GM19099 (cell line): ENCODE measurements around the gene DEFB112.

ENCODE experiments used
- POLR2A ChIP-seq: IDR thresholded peaks from 3 replicates; pipeline ENCODE4 v1.6.1; 2011; ENCODE audit warnings: low read depth; ENCODE audit not compliant: insufficient read length; ENCODE audit errors: extremely low read depth

DEFB112 gene

DNA sequence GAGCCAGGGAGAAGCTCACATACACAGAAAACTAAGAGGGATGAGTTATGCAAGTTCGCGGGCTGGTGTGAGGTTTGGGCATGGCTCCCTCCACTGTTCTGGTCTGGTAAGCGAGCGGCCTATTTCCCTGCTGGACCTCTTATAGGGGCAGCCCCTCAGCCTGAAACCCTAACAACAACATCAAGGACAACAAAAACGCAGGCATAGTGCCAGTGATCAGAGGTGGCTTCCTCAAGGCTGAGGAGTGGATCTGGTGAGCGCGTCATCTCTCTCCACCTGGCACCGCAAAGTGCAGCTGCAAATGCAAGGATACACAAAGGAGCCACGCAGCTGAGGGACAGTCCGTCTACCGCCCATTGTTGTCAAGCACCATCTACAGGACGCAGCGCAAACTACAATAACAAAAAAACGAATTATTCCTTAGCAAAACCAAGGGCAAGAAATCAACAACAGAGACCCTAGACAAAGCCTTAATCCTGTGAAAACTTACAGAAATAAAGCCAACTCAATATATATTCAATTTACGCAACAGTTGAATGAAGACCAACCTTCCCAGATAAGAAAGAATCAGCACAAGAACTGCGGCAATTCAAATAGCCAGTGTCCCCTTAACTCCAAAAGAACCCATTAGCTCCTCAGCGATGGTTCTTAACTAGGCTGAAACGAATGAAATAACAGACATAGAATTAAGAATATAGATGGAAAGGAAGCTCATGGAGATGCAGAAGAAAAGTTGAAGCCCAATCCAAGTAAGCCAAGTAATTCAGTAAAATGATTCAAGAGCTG is 18.8 kb downstream of the DEFB112 start:
- no peak for TF ChIP-seq POLR2A

DNA sequence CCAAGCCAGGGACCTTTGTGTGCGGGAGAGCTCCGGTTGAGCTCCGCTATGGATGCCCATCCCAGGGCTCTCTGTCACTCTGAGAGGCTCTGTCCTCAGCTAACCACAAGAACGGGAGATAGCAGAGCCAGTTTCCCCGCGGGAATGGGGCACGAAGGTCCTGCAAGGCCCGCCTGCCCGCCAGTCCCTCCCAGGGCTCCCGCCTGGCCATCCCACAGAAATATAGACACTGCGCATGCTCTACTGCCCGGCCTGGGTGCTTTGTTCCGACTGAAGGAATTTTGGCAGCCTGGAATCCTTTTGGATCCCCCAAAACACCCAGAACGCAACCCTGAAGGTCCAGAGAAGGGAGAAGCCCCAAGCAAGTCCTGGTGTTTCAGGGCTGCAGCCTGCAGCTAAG is 19.4 kb downstream of the DEFB112 start:
- TF ChIP-seq POLR2A, result no peak

DNA sequence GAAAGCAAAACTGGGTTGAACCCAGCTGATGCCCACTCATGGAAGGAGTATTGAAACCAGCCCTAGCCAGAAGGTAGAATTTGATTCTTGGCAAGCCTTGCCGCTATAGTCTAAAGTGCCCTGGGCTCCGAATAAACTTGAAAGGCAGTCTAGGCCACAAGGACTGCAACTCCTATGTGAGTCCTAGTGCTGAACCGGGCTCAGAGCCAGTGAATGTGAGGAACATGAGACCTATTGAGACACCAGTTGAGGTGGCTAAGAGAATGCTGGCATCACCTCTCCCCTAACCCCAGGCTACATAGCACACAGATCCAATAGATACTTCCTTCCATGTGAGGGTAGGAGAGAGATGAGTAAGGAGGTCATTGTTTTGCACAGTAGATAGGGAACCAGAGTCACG is 24.5 kb downstream of the DEFB112 start:
- TF ChIP-seq POLR2A, result no peak

DNA sequence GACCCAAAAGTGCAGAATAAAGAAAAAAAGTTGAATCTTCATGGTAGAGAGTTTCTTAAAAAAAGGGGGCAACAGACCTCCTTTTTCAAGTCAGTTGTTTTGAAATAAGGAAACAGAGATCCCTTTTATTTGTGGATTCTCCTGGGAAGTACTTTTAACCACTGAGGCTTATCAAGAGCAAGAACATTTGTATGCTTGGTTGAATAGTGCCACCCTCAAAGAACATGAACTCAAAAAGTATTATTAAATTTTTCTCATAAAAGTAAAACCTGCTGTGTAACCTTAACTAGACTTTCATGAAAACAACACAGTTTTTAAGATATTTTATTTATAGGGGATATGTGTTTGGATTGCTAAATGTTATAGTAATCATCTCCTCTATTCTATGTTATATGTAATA is 27.8 kb downstream of the DEFB112 start, which contains the start of gene DEFB110:
Gene DEFB110, minus strand, starts transcription at position 101 of the 400 bp plus-strand sequence. Its CDS starts 59 bp downstream, at position 42.
- TF ChIP-seq POLR2A, result no peak

DNA sequence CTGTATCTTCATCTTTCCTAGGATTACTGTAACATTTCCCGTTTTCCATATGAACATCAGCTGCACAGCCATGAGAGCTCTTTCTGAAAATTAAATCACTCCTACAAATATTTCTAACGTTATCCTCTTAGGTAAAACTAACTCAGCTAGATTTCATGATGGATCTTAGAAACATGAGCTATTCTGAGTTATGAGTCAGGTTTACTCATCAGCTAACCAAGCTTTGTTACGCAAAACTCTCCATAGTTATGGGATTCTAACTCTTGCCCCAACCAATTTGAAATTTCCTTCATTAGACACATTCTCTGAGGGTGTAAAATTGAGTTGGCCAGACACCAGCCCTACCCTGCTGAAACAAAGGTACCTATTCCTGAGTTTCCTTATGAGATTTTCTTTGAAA is 41.9 kb downstream of the DEFB112 start:
- no peak for TF ChIP-seq POLR2A

DNA sequence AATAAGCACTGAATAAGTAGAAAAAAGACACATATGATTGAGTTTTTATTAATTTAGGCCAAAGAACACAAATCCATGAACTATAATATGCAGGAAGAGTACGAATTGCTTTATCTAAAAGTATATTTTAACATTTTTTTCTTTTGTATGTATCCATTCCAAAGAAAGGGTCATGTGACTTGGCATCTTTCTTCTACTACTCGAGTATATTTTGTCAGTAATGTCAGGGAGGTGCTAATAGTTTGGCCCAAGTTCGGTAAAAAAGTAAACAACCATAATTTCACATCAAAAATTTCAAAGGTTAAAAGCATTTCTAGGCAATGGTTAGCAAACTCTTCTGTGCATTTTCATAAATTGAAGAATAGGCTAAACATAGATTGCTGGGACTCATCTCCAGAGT is 46.6 kb downstream of the DEFB112 start:
- no peak for TF ChIP-seq POLR2A

DNA sequence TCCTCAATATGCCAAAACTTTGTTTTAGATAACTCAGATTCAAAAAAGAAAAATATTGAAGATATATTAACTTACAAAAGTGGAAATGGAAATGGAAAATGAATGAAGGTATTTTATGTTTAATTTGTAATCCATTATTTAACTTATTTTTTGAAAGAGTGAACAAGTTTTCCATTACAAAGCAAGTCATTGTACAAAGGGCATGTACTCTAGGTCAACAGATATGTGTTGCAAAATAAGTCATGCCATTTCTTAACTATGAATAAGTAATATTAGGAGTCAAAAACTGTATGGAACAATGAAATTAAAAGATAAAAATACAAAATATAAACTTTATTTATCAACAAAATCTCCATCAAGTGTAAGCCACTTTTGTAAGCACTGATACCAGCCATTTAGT is 54.5 kb downstream of the DEFB112 start:
- TF ChIP-seq POLR2A, result no peak
